GM12878 (cell line): ENCODE measurements around the gene RPS19BP1. TPM values are rescaled to one million over a fixed set of nuclear protein-coding genes. Genes with fewer than 3 reads are reported as not detected.

Source experiments
- ATAC-seq: fragments of 200-7000 bp; cut with Tn5 transposase; 3 replicates; pipeline ENCODE4 v1.9.1; 2020; ENCODE audit warnings: mild to moderate bottlenecking, moderate library complexity
- BruUV-seq: library from RNA; stranded (reverse); fragments of 400-500 nt; replicated peaks from 2 replicates; lab custom pipeline; 2021; lab: Mats Ljungman, UMichigan
- CTCF ChIA-PET: fragments of 300-600 bp; sonication (Branson Sonifier 250); formaldehyde crosslinking; extraction: SDS; loops from one replicate; lab custom pipeline; 2021; ENCODE audit warnings: inconsistent platforms; lab: Yijun Ruan, JAX
- POLR2A ChIA-PET: fragments of 350-600 bp; formaldehyde crosslinking; extraction: SDS; loops from one replicate; lab custom pipeline; 2021; ENCODE audit warnings: inconsistent platforms; lab: Charles Lee
- RAD21 ChIA-PET: fragments of 300-600 bp; sonication (Branson Sonifier 250); formaldehyde crosslinking; loops from one replicate; lab custom pipeline; 2023; ENCODE audit warnings: antibody characterized with exemption; ENCODE audit not compliant: unreplicated experiment; lab: Charles Lee
- SMC1A ChIA-PET: fragments of 300-600 bp; sonication (Branson Sonifier 250); formaldehyde crosslinking; loops from one replicate; lab custom pipeline; 2023; ENCODE audit not compliant: unreplicated experiment, uncharacterized antibody; lab: Charles Lee
- DNase-seq: peaks from one replicate; pipeline ENCODE4 v3.0.0-alpha.2; 2011; ENCODE audit warnings: low read depth, low spot score
- FAIRE-seq: peaks from 3 replicates; lab custom pipeline; 2011; peaks lifted over from hg19 to GRCh38; lab: Jason Lieb, UNC
- H2AFZ ChIP-seq: 2 replicates; pipeline ENCODE4 v1.6.0; 2011; ENCODE audit warnings: low read depth, low read length, control low read depth; ENCODE audit not compliant: control insufficient read depth
- H3K27ac ChIP-seq: 2 replicates; pipeline ENCODE4 v1.5.1; 2011; ENCODE audit warnings: control low read depth; ENCODE audit not compliant: control insufficient read depth, insufficient read depth
- H3K27me3 ChIP-seq, 2 experiments: replicated peaks in 1 of 2; 2 replicates each; pipeline versions ENCODE4 v1.6.0 to v1.6.1; 2011; ENCODE audit warnings: low read length in 1 of 2; ENCODE audit not compliant: control insufficient read depth in 2 of 2, insufficient read depth in 2 of 2
- H3K36me3 ChIP-seq, 2 experiments: 2 replicates each; pipeline ENCODE4 v1.5.1; 2011; ENCODE audit warnings: low read length in 1 of 2; ENCODE audit not compliant: control insufficient read depth in 2 of 2, insufficient read depth in 2 of 2
- H3K4me1 ChIP-seq: 2 replicates; pipeline ENCODE4 v1.6.1; 2011; ENCODE audit warnings: mild to moderate bottlenecking, low read length, moderate library complexity, mixed read lengths; ENCODE audit not compliant: control insufficient read depth, insufficient read depth
- H3K4me2 ChIP-seq: 2 replicates; pipeline ENCODE4 v1.6.0; 2011; ENCODE audit warnings: control low read depth; ENCODE audit not compliant: control insufficient read depth, insufficient read depth
- H3K4me3 ChIP-seq: fragments of 200-600 bp; sonication (generic); 2 replicates; pipeline ENCODE4 v1.5.1; 2016
- H3K79me2 ChIP-seq: 2 replicates; pipeline ENCODE4 v1.6.0; 2011; ENCODE audit warnings: low read length; ENCODE audit not compliant: control insufficient read depth, insufficient read depth
- H3K9ac ChIP-seq: 2 replicates; pipeline ENCODE4 v1.8.0; 2011; ENCODE audit warnings: low read length, control low read depth, mixed read lengths; ENCODE audit not compliant: control insufficient read depth, insufficient read depth
- H3K9me3 ChIP-seq: replicated peaks from 3 replicates; pipeline ENCODE4 v1.5.1; 2011; ENCODE audit warnings: mild to moderate bottlenecking, low read length; ENCODE audit not compliant: control insufficient read depth, insufficient read depth
- H4K20me1 ChIP-seq: 2 replicates; pipeline ENCODE4 v1.6.0; 2011; ENCODE audit not compliant: control insufficient read depth, insufficient read depth
- ASH2L ChIP-seq: fragments of 300-600, 200-600 bp; sonication (generic); IDR thresholded peaks from 2 replicates; pipeline ENCODE4 v1.6.1; 2017; ENCODE audit warnings: low read depth, mild to moderate bottlenecking, borderline replicate concordance
- RFX5 ChIP-seq: IDR thresholded peaks from 2 replicates; pipeline ENCODE4 v1.6.1; 2011; ENCODE audit warnings: low read depth, low read length, improper control_type of control experiment
- WGBS: methylation state at CpG from one replicate; pipeline ENCODE4 v1.1.6; 2016; ENCODE audit warnings: low lambda C conversion rate; ENCODE audit not compliant: insufficient replicate concordance, insufficient coverage; ENCODE audit errors: missing lambda C conversion rate; 5-methylcytosine and 5-hydroxymethylcytosine counted together
- in situ Hi-C: fragments of 300-500 bp; cut with MboI; formaldehyde crosslinking; loops from 9 replicates; pipeline ENCODE4 v1.14.3; 2018; ENCODE audit warnings: mixed read lengths
- intact Hi-C: fragments of 100-400 bp; cut with micrococcal nuclease; formaldehyde crosslinking; loops from one replicate; pipeline ENCODE4 v1.14.2; 2022; ENCODE audit not compliant: unreplicated experiment
- polyA plus RNA-seq, 11 experiments: library from polyadenylated mRNA; depleted of rRNA in 4 of 11; unstranded in 6 of 11; stranded (reverse) in 5 of 11; fragments of >200 nt; fragmentation: Nextera tagmentation in 4 of 11; fragmentation: Illumina TruSeq in 1 of 11; extraction: Ambion mirVana in 4 of 11; extraction: Trizol in 1 of 11; gene quantifications; 1 replicate in 1 of 11; 2 replicates in 10 of 11; pipeline versions ENCODE4 v1.2.1 to v1.2.3, GENCODE V29; 2011 to 2016; ENCODE audit warnings: inconsistent platforms in 2 of 11, missing spikeins in 2 of 11, low read depth in 1 of 11
- total RNA-seq, 4 experiments: library from RNA; depleted of rRNA in 3 of 4; stranded (reverse); fragments of >200 nt in 3 of 4; fragmentation: Illumina TruSeq in 1 of 4; extraction: Trizol in 1 of 4; gene quantifications; 2 replicates each; pipeline versions ENCODE4 v1.2.1 to v1.2.3, GENCODE V29; 2013 to 2021
- TF ChIP-seq, protein P1 (sequence below), 3 experiments: IDR thresholded peaks in 2 of 3; conservative IDR thresholded peaks in 1 of 3; 2 replicates each; pipeline ENCODE4 v1.5.1; 2011; ENCODE audit warnings: low read depth in 3 of 3, low read length in 3 of 3, mild to moderate bottlenecking in 3 of 3, control low read depth in 2 of 3, moderate library complexity in 2 of 3, inconsistent platforms in 1 of 3, mixed read lengths in 1 of 3; ENCODE audit not compliant: control insufficient read depth in 2 of 3, insufficient read depth in 1 of 3; ENCODE audit errors: extremely low read depth in 1 of 3

The RPS19BP1 gene
- total and polyA plus RNA-seq, 10 of the 15 experiments (the other 5 are each of a cell fraction or from before 2014, with no cell fraction given) = 2.7 to 206 (median 78.6) TPM

DNA sequence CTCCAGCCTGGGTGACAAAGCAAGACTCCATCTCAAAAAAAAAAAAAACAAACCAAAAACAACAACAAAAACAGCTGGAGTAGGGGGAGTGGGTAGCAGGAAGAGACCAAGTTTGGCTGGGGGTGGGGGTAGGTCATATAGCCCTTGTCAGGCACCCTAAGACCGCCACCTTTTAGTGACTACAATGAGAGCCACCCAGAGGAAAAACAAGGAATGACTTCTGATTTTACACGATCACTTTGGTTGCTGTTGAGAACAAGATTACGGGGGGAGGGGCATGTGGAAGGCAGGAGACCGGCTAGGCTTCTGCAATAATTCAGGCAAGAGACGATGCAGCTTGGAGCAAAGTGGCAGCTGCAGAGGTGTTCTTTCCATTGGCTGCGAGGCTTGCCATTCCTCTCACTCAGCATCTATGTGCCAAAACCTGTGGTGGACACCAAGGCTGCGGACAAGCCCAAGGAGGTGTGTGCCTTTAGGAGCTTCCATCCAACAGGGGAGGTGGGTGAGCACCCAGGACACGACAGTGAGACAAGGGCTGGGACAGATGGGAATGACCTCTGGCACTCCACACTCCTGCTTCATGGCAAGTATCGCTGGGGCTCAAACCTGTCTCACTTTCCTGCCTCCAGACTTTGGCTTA is 1.7 kb downstream of the RPS19BP1 start:
- in situ Hi-C loops (no loop called here), intact Hi-C loops (loop anchor here (5.0 kb wide), 1 partner anchor 816 kb away; the partner anchor contains the start of gene ADSL)
- Histone ChIP-seq H3K4me2 (peak overlapping the region; percentile 100), H4K20me1 (no peaks in the 10 kb centered on the region), H2AFZ (no peak overlapping the region), H3K9me3 (no peaks in the 10 kb centered on the region), H3K27ac (0 out of 2 replicates have a peak overlapping the region, but pooled peaks have one; percentile 96), H3K4me3 (peak overlapping the region; percentile 99), H3K79me2 (peaks cover 47% of the 10 kb centered on the region), H3K36me3 (peaks cover 0 to 5% of the 10 kb centered on the region in 2 experiments; a peak in 1 of 4 replicates)
- POLR2A ChIA-PET = interaction anchor here (0.6 to 2.4 kb wide), 10 partner anchors 8 to 513 kb away, joined by 3 to 9 read pairs (median 4); partner anchors contain the start of genes ATF4, MIEF1, RPL3 and TAB1
- TSS peak; percentile 73 for BruUV-seq
- 52% methylated on average over 9 of the region's 9 CpGs for WGBS
- TF ChIP-seq ASH2L (no peak), RFX5 (no peak)
- TF ChIP-seq, protein P1, sequence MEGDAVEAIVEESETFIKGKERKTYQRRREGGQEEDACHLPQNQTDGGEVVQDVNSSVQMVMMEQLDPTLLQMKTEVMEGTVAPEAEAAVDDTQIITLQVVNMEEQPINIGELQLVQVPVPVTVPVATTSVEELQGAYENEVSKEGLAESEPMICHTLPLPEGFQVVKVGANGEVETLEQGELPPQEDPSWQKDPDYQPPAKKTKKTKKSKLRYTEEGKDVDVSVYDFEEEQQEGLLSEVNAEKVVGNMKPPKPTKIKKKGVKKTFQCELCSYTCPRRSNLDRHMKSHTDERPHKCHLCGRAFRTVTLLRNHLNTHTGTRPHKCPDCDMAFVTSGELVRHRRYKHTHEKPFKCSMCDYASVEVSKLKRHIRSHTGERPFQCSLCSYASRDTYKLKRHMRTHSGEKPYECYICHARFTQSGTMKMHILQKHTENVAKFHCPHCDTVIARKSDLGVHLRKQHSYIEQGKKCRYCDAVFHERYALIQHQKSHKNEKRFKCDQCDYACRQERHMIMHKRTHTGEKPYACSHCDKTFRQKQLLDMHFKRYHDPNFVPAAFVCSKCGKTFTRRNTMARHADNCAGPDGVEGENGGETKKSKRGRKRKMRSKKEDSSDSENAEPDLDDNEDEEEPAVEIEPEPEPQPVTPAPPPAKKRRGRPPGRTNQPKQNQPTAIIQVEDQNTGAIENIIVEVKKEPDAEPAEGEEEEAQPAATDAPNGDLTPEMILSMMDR (IDR thresholded peaks at IDR 0.05 in 2 of 3, conservative IDR thresholded peaks at IDR 0.05 in 1 of 3; ENCODE audit: control insufficient read depth in 2 of 3, extremely low read depth in 1 of 3, insufficient read depth in 1 of 3, low read depth in 3 of 3, low read length in 3 of 3) = peak; percentile 21 to 35 (median 30); a peak in 2 of 6 replicates
- TF ChIP-seq, all 136 proteins: peak for 1
- no peak for FAIRE-seq
- H3K9ac ChIP-seq = no peak overlapping the region
- RAD21 ChIA-PET = interaction anchor here (0.9 to 4.7 kb wide), 10 partner anchors 11 to 494 kb away, joined by 3 to 44 read pairs (median 15); partner anchors contain the start of genes ATF4, MIEF1, RPL3 and TAB1
- H3K27me3 ChIP-seq = no peaks in the 10 kb centered on the region
- ATAC-seq = no peak
- DNase-seq = no peak
- CTCF ChIA-PET = interaction anchor here (0.8 to 17.8 kb wide), 18 partner anchors 10 to 690 kb away, joined by 3 to 372 read pairs (median 7); partner anchors contain the start of genes ATF4, MIEF1, RPL3 and TAB1
- peaks cover 42% of the 10 kb centered on the region for H3K4me1 ChIP-seq
- SMC1A ChIA-PET = interaction anchor here (0.7 to 2.9 kb wide), 13 partner anchors 11 to 360 kb away, joined by 3 to 30 read pairs (median 9); partner anchors contain the start of genes ATF4, MIEF1 and TAB1
